IPS-20b (cell line): ENCODE results near the gene PLXNA4.

Source experiments
- H3K27ac ChIP-seq: one replicate; pipeline ENCODE4 v1.5.1; 2013; ENCODE audit warnings: low read length
- H3K27me3 ChIP-seq: 2 replicates; pipeline ENCODE4 v1.6.1; 2013; ENCODE audit warnings: mild to moderate bottlenecking, low read length, inconsistent platforms; ENCODE audit not compliant: insufficient read depth
- H3K36me3 ChIP-seq: 2 replicates; pipeline ENCODE4 v1.6.1; 2013; ENCODE audit warnings: low read depth, mild to moderate bottlenecking, inconsistent platforms, low read length, moderate library complexity; ENCODE audit not compliant: insufficient read depth
- H3K4me1 ChIP-seq: 2 replicates; pipeline ENCODE4 v1.6.1; 2013; ENCODE audit warnings: mild to moderate bottlenecking, control low read depth, inconsistent platforms, low read length, moderate library complexity; ENCODE audit not compliant: insufficient read depth
- H3K4me3 ChIP-seq: 2 replicates; pipeline ENCODE4 v1.5.1; 2013; ENCODE audit warnings: mild to moderate bottlenecking, low read length, inconsistent platforms
- H3K9ac ChIP-seq: 2 replicates; pipeline ENCODE4 v1.6.1; 2013; ENCODE audit warnings: low read depth, mild to moderate bottlenecking, inconsistent platforms, low read length, moderate library complexity
- H3K9me3 ChIP-seq: 2 replicates; pipeline ENCODE4 v1.6.1; 2013; ENCODE audit warnings: mild to moderate bottlenecking, low read depth, low read length, inconsistent platforms; ENCODE audit not compliant: insufficient read depth

Gene PLXNA4

DNA sequence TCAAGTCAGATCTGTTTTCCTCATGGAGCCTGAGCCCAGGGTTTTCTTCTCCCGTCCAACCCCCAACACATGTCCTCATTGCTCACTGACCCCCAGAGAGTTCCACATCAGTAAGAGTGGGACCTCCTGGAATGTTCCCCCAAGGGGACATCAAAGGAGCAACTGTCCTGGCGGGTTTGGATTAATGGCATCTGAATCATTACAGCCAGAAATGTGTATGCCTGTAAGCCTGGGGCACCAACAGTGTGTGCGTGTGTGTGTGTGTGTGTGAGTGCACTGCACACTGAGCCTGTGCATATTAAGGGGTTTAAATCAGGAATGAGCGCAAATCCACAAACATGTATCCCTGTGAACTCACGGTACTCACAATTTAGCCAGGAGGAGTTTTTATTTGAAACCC lies 222.3 kb downstream of the PLXNA4 start:
- Histone ChIP-seq H3K4me3 (no peak overlapping the region), H3K4me1 (no peaks in the 10 kb centered on the region; the same call in 1 of the 2 replicates), H3K27ac (no peak overlapping the region), H3K9me3 (no peaks in the 10 kb centered on the region), H3K36me3 (no peaks in the 10 kb centered on the region), H3K9ac (no peak overlapping the region), H3K27me3 (peaks cover 7% of the 10 kb centered on the region; the same call in 1 of the 2 replicates)

DNA sequence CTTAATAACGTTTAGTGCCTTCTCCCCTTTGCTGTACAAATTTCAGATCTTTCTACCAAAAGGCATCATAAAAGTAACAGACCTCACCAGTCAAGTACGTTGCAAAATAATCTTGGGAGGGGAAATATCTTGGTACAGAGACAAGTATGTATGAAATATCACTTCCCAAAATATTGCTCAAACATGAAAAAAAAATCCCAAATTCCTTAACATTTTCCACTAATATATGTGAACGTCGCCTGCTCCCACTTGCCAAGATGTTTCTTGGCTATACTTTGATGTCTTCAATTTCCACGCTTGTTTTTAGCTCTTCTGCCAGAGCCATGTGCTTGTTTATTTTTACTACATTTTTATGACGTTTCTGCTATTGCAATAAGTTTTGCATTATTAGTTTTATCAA lies 223.5 kb downstream of the PLXNA4 start:
- no peaks in the 10 kb centered on the region for H3K36me3 ChIP-seq
- H3K27ac ChIP-seq = no peak overlapping the region
- peaks cover 7% of the 10 kb centered on the region; the same call in 1 of the 2 replicates for H3K27me3 ChIP-seq
- H3K9ac ChIP-seq = no peak overlapping the region
- peaks cover 2% of the 10 kb centered on the region; the same call in 1 of the 2 replicates for H3K4me1 ChIP-seq
- H3K9me3 ChIP-seq = no peaks in the 10 kb centered on the region
- no peak overlapping the region for H3K4me3 ChIP-seq

DNA sequence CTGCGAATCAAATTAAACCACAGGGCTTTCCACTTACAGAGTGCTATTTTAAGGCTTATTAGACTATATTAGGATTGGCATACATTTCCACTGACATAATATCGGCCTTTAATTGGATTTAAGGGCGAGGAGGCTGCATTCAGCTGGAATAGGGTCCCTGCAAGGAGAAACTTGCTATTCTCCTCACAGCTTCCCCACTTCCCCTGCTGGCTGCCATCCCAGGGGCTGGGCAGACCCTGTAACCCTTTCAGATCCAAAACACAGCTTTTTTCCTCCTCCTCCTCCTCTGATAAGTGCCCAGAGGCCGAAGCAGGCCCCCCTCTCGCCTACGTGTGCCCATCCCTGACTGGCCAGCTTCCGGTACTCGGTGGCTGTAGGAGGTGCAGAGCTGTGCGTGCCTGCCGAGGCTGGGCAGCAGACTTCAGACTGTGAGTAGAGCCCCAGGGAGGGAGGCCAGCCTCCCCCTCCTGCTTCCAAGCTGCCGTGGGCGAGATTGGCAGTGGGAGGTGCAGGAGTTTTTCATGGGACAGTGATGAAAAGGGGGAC lies 224.2 kb downstream of the PLXNA4 start:
- no peak overlapping the region for H3K4me3 ChIP-seq
- H3K27ac ChIP-seq = no peak overlapping the region
- peaks cover 3% of the 10 kb centered on the region; the same call in 1 of the 2 replicates for H3K27me3 ChIP-seq
- peaks cover 2% of the 10 kb centered on the region; the same call in 1 of the 2 replicates for H3K4me1 ChIP-seq
- no peak overlapping the region for H3K9ac ChIP-seq
- H3K9me3 ChIP-seq = no peaks in the 10 kb centered on the region
- H3K36me3 ChIP-seq = no peaks in the 10 kb centered on the region

DNA sequence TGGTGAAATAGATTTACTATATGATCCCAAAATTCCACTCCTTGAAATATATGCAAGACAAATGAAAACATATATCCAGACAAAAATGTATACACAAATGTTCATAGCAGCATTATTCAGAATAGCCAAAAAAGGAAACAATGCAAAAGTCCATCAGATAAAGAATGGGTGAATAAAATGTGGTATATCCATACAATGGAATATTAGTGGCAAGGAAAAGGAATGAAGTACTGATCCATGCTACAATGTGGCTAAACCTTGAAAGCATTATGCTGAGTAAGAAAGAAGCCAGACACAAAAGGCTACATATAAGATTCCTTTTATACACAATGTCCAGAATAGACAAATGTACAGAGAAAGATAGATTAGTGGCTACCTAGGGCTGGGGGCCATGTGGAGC lies 225.5 kb downstream of the PLXNA4 start:
- no peak overlapping the region for H3K9ac ChIP-seq
- H3K4me3 ChIP-seq = no peak overlapping the region
- H3K4me1 ChIP-seq = peaks cover 2% of the 10 kb centered on the region; the same call in 1 of the 2 replicates
- H3K27me3 ChIP-seq = no peaks in the 10 kb centered on the region
- H3K36me3 ChIP-seq = no peaks in the 10 kb centered on the region
- no peaks in the 10 kb centered on the region for H3K9me3 ChIP-seq
- H3K27ac ChIP-seq = no peak overlapping the region

DNA sequence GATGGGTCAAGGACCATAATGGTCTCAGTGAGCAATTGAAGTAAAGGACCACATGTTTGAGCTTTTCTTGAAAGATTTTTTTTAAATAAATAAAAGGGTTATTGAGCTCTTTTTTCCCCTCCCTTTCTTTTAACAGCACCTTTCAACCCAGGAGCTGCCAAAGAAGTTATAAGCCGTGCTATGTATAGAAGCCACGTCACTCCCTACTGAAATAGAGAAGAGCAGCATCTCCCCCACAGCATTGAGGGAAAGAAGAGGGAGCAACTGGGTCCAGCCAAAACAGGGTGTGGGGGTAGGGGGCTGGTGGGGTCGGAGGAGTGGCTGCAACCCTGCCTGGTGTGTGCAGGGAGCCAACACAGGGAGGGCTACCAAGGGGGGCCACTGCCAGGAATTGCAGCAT lies 227.2 kb downstream of the PLXNA4 start:
- no peak overlapping the region for H3K27ac ChIP-seq
- no peak overlapping the region for H3K9ac ChIP-seq
- no peaks in the 10 kb centered on the region for H3K9me3 ChIP-seq
- H3K4me1 ChIP-seq = peaks cover 2% of the 10 kb centered on the region; the same call in 1 of the 2 replicates
- H3K4me3 ChIP-seq = no peak overlapping the region
- no peaks in the 10 kb centered on the region for H3K27me3 ChIP-seq
- H3K36me3 ChIP-seq = no peaks in the 10 kb centered on the region

DNA sequence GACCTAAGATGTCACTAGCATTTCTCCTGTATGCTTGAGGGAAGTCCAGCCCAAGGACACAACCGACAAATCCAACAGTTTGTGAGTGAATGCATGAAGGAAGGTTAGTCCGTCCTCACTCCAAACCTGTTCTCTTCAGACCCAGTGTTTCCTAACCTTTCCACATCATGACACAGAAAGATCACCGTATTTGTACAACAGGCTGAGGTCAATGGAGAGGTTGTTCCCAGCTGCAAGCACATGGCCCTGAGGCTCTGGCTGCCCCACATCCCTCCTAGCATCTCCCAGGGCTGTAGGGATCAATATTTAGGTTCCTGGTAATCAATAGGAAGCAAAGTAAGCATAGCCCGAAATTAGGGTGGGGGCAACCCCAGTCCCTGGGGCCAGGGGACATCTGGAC lies 227.9 kb downstream of the PLXNA4 start:
- Histone ChIP-seq H3K4me1 (peaks cover 2% of the 10 kb centered on the region; the same call in 1 of the 2 replicates), H3K9me3 (no peaks in the 10 kb centered on the region), H3K9ac (no peak overlapping the region), H3K4me3 (no peak overlapping the region), H3K27me3 (no peaks in the 10 kb centered on the region), H3K27ac (no peak overlapping the region), H3K36me3 (no peaks in the 10 kb centered on the region)

DNA sequence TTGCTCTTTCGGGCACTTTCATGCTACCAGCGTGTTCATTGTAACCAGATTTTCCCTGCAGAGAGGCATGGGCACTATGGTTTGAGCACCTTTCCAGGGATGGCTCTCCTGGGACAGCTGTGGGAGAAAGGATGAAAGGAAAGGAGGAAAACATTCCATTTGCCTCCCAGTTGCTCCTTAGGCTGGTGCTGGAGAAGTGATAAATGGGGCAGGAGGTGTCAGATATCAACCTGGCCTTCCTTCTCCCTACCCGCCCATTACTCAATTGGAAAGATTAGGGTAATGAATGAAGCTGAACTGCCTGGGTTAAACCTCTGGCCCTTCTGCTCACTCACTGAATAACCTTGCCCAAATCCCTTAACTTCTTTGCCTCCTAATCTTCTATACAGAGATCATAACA lies 228.4 kb downstream of the PLXNA4 start:
- Histone ChIP-seq H3K4me3 (no peak overlapping the region), H3K36me3 (no peaks in the 10 kb centered on the region), H3K27ac (no peak overlapping the region), H3K9me3 (no peaks in the 10 kb centered on the region), H3K4me1 (peaks cover 2% of the 10 kb centered on the region; the same call in 1 of the 2 replicates), H3K9ac (no peak overlapping the region), H3K27me3 (no peaks in the 10 kb centered on the region)

DNA sequence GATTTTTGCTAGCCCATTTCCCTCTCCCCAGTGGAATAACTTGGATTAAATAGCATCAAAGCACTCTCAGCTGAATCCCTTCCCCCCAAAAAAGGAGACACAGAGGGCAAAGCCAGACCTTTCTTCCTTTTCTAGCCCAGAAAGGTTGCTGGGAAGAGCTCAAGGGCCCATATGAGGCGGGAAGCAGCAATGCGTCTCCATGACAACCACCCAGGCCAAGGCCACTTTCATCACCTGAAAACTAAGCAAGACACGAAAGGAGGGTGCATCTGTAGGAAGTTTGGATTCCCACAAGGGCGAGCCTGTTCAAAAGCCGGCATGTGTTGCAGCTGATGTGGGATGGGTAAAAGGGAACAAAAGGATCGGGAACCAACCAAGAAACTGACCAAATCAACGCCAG lies 229.1 kb downstream of the PLXNA4 start:
- Histone ChIP-seq H3K27me3 (no peaks in the 10 kb centered on the region), H3K9me3 (no peaks in the 10 kb centered on the region), H3K4me1 (peaks cover 2% of the 10 kb centered on the region; the same call in 1 of the 2 replicates), H3K27ac (no peak overlapping the region), H3K4me3 (no peak overlapping the region), H3K36me3 (no peaks in the 10 kb centered on the region), H3K9ac (no peak overlapping the region)

DNA sequence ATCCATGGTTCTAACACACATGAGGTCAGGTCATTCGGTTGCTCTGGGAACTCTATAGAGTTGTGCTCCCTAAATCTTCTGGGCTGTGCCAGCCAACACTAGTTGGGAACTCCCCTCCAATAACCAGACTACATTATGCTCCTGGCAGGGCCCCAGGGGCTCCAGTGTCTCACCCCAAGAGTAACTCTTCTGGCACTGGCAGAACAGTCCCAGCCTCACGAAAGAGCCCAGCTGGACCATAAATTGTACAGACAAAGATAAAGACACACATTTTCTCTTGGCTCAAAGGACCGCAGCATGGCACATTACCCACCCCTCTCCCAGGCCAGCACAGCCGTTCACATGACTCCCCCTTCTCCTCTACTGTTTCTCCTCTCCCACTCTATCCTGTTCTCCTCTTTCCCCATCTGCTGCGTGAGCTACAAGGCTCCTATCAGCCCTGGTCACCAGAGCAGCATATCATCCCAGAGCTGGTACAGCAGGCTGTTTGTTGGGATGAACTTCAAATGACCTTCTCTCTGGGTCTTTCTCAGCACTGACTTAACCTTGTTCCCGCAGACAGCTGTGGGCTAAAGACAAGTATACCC lies 230.6 kb downstream of the PLXNA4 start:
- Histone ChIP-seq H3K36me3 (no peaks in the 10 kb centered on the region), H3K4me3 (no peak overlapping the region), H3K27ac (no peak overlapping the region), H3K9ac (no peak overlapping the region), H3K27me3 (no peaks in the 10 kb centered on the region), H3K4me1 (0 out of 2 replicates have a peak, but pooled peaks cover 2% of the 10 kb centered on the region), H3K9me3 (no peaks in the 10 kb centered on the region)

DNA sequence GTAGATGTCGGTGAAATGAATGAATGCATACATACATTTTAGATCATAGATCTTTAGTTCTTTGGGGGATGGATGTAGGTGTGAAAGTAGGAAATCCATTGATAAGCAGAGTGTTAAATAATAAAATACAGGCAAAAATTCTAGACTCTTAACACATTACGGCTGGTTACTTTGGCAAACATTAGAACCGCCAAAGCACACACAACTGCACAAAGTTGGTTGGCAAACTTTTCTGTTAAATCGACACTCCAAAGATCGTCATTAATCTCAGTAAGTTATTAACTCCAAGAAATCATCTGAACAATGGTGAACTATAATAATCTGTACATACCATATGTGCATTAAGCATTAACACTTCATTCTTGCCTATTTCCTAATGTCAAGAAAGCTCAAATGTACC lies 231.2 kb downstream of the PLXNA4 start:
- Histone ChIP-seq H3K9ac (no peak overlapping the region), H3K4me3 (no peak overlapping the region), H3K4me1 (0 out of 2 replicates have a peak, but pooled peaks cover 2% of the 10 kb centered on the region), H3K36me3 (no peaks in the 10 kb centered on the region), H3K27ac (no peak overlapping the region), H3K27me3 (no peaks in the 10 kb centered on the region), H3K9me3 (no peaks in the 10 kb centered on the region)

DNA sequence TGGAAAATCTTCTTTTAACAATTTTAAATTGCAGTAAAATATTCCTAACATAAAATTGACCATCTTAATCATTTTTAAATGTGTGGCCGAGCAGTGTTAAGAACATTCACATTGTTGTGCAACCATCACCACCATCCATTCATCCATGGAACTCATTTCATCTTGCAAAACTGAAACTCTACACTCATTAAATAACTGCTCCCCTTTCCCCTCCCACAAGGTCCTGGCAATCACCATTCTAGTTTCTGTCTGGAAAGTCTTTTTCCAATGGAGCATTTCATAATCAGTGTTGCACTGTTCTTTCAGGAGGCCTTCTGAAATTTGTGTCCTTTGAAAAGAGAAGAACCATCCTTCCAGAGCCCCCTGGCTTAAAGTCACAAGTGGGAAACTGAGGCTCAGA lies 233.1 kb downstream of the PLXNA4 start:
- no peak overlapping the region for H3K27ac ChIP-seq
- no peaks in the 10 kb centered on the region for H3K36me3 ChIP-seq
- H3K4me1 ChIP-seq = 0 out of 2 replicates have a peak, but pooled peaks cover 2% of the 10 kb centered on the region
- no peaks in the 10 kb centered on the region for H3K27me3 ChIP-seq
- no peak overlapping the region for H3K4me3 ChIP-seq
- no peak overlapping the region for H3K9ac ChIP-seq
- H3K9me3 ChIP-seq = no peaks in the 10 kb centered on the region

DNA sequence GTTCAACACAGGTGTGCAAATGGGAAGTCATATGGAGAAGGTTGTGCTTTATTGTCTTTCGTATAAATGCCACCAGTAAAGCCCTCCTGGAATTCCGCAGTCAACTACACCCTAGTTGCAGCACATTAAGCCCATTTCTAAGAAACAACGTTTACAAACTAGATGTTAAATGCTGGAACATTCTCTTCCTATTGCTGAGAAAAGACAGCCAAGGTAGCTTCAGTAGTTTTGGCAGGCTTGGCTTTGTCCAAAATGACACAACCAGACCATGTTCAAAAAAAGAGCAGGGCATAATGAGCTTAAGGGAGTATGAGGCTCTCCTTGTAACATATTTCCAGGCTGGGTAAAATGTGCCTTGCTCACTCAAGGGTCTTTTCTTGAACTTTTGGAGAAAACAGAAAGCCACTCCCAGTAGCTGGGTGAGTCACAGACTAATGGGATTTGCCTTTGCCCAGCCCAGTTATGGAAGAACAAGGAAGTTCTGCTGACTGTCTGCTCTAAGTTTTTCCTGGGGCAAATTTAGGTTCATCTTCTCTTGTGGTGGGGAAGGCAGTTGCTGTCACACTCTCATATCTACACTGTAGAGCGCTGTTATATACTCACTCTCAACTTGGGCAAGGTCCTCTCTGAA lies 238.7 kb downstream of the PLXNA4 start:
- no peaks in the 10 kb centered on the region for H3K27me3 ChIP-seq
- no peak overlapping the region for H3K9ac ChIP-seq

More for the DNA sequence above, 238.7 kb downstream of the PLXNA4 start:
- Histone ChIP-seq H3K36me3 (no peaks in the 10 kb centered on the region), H3K9me3 (no peaks in the 10 kb centered on the region), H3K4me1 (no peaks in the 10 kb centered on the region), H3K27ac (no peak overlapping the region), H3K4me3 (no peak overlapping the region)
